Measurements from ENCODE around the gene TRPC4AP.
A peak's percentile ranks its signal among the peaks of the same experiment; 100 is the strongest.
"Not testable (repeated sequence)": the region's sequence is repeated elsewhere in the genome, so short reads cannot be mapped to it uniquely, and the experiment has no call there.

Gene TRPC4AP

GRCh38 chr20:35092524-35093266 is at the start of gene TRPC4AP:
TSS of gene TRPC4AP (minus strand) at chr20:35092807. CDS start at chr20:35092781, 26 bp downstream.
- DNase-seq (ENCODE audit: low spot score) = peak; percentile 93

- no peak for DNase-seq (ENCODE audit: low spot score)
These were observed 43.4 kb upstream of the TRPC4AP start for GRCh38 chr20:35135867-35136586.

GRCh38 chr20:35134880-35135279 is 42.3 kb upstream of the TRPC4AP start:
- no peak for DNase-seq (ENCODE audit: low spot score)

GRCh38 chr20:35134472-35134871 is 41.9 kb upstream of the TRPC4AP start:
- no peak for DNase-seq (ENCODE audit: low spot score)

- DNase-seq (ENCODE audit: low spot score) = peak; percentile 49
These were observed 41.1 kb upstream of the TRPC4AP start for GRCh38 chr20:35133735-35134134.

GRCh38 chr20:35133031-35133430 is 40.4 kb upstream of the TRPC4AP start:
- DNase-seq (ENCODE audit: low spot score) = no peak

- no peak for DNase-seq (ENCODE audit: low spot score)
These were observed 39.3 kb upstream of the TRPC4AP start for GRCh38 chr20:35131934-35132333.

GRCh38 chr20:35129647-35130069 is 37.1 kb upstream of the TRPC4AP start:
- no peak for DNase-seq (ENCODE audit: low spot score)

- DNase-seq (ENCODE audit: low spot score) = no peak
These were observed 33.1 kb upstream of the TRPC4AP start for GRCh38 chr20:35125753-35126152.

- DNase-seq (ENCODE audit: low spot score) = no peak
These were observed 30.3 kb upstream of the TRPC4AP start for GRCh38 chr20:35122756-35123405.

- no peak for DNase-seq (ENCODE audit: low spot score)
These were observed 28.6 kb upstream of the TRPC4AP start for GRCh38 chr20:35121186-35121585.

GRCh38 chr20:35120012-35120701 is 27.6 kb upstream of the TRPC4AP start:
- DNase-seq (ENCODE audit: low spot score) = peak; percentile 13

GRCh38 chr20:35117629-35118028 is 25.0 kb upstream of the TRPC4AP start:
- DNase-seq (ENCODE audit: low spot score) = no peak

- no peak for DNase-seq (ENCODE audit: low spot score)
These were observed 24.6 kb upstream of the TRPC4AP start for GRCh38 chr20:35117196-35117595.

GRCh38 chr20:35116258-35116657 is 23.7 kb upstream of the TRPC4AP start:
- no peak for DNase-seq (ENCODE audit: low spot score)

- no peak for DNase-seq (ENCODE audit: low spot score)
These were observed 23.0 kb upstream of the TRPC4AP start for GRCh38 chr20:35115606-35116005.

GRCh38 chr20:35112276-35112675 is 19.7 kb upstream of the TRPC4AP start:
- not testable (repeated sequence) for DNase-seq (ENCODE audit: low spot score)

- DNase-seq (ENCODE audit: low spot score) = no peak
These were observed 18.7 kb upstream of the TRPC4AP start for GRCh38 chr20:35111141-35111888.

GRCh38 chr20:35108921-35109320 is 16.3 kb upstream of the TRPC4AP start:
- no peak for DNase-seq (ENCODE audit: low spot score)

- DNase-seq (ENCODE audit: low spot score) = no peak
These were observed 14.3 kb upstream of the TRPC4AP start for GRCh38 chr20:35106827-35107380.

GRCh38 chr20:35104685-35105295 is 12.2 kb upstream of the TRPC4AP start:
- DNase-seq (ENCODE audit: low spot score) = no peak
